Sigmoid colon (tissue), 4 donors: ENCODE data around the gene ZFPL1.

Experiments
- EP300 ChIP-seq, 4 donors: sonication (generic); formaldehyde crosslinking; IDR thresholded peaks; one replicate each; pipeline ENCODE4 v1.6.1; 2017; ENCODE audit warnings: antibody characterized with exemption in 4 of 4
- POLR2A ChIP-seq, 2 donors: fragments of 450-650 bp; IDR thresholded peaks; one replicate each; pipeline ENCODE4 v1.6.1; 2016; ENCODE audit warnings: antibody characterized with exemption in 2 of 2, mild to moderate bottlenecking in 2 of 2, moderate library complexity in 2 of 2
- TF ChIP-seq, protein P1 (sequence below), 4 experiments: fragments of 450-650 bp in 3 of 4; fragments of 200-600 bp in 1 of 4; IDR thresholded peaks; one replicate each; pipeline ENCODE4 v1.5.1; 2016 to 2019; ENCODE audit warnings: antibody characterized with exemption in 4 of 4, mild to moderate bottlenecking in 3 of 4, moderate library complexity in 2 of 4

DNA sequence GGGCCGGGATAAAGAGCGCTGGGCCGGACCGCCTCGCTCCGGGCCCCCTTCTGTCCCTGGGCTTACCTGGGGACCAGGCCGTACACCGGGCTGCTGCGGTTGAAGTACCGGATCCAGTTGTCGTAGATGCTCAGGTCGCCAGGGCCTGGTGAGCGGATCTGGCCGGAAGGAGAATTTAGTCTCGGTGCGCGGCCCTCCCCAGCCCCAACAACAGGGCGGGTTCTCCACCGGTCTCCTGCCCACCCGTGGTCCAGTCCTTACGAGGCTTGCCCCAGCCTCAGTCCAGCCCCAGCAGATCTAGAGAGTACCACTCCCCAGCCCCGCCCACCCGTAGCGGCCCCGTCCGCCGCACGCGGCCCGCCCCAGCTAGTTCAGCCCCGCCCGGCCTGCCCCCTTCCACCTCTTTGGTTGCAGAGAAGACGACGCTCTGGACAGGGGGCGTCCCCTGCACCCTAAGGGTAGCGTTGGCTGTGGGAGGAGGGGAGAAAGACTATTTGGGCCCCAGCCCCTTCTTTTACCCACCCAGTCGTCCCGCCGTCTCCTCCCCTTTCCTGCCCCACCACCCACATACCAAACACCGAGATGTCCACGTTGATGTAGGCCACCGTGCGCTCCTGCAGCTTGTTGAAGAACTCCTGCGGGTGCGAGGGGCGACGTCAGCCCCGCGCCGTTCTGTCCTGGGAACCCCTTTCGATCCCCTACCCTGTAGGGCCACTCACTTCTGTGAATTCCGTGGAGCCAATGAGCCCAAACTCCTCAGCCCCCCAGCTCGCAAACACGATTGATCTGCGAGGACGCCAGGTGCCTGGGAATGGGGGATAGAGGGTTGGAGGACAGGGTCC, 36.2 kb upstream of the ZFPL1 start:
- TF ChIP-seq POLR2A (IDR thresholded peaks at IDR 0.05) (no peak), EP300 (IDR thresholded peaks at IDR 0.05) (no peak)
- TF ChIP-seq, protein P1, sequence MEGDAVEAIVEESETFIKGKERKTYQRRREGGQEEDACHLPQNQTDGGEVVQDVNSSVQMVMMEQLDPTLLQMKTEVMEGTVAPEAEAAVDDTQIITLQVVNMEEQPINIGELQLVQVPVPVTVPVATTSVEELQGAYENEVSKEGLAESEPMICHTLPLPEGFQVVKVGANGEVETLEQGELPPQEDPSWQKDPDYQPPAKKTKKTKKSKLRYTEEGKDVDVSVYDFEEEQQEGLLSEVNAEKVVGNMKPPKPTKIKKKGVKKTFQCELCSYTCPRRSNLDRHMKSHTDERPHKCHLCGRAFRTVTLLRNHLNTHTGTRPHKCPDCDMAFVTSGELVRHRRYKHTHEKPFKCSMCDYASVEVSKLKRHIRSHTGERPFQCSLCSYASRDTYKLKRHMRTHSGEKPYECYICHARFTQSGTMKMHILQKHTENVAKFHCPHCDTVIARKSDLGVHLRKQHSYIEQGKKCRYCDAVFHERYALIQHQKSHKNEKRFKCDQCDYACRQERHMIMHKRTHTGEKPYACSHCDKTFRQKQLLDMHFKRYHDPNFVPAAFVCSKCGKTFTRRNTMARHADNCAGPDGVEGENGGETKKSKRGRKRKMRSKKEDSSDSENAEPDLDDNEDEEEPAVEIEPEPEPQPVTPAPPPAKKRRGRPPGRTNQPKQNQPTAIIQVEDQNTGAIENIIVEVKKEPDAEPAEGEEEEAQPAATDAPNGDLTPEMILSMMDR (IDR thresholded peaks at IDR 0.05) = no peak
